SW 1271 (cell line): ENCODE results near the gene ATP2B1.

Experiments used
- DNase-seq, 2 experiments: peaks; one replicate each; lab custom pipeline; 2025; lab: John Stamatoyannopoulos, UW

Gene ATP2B1

GRCh38 chr12:89692439-89692838 is 16.2 kb downstream of the ATP2B1 start:
- DNase-seq, result no peak

GRCh38 chr12:89691659-89692058 is 17.0 kb downstream of the ATP2B1 start:
- DNase-seq, result no peak

GRCh38 chr12:89690925-89691324 is 17.7 kb downstream of the ATP2B1 start:
- no peak for DNase-seq

GRCh38 chr12:89689306-89689705 is 19.3 kb downstream of the ATP2B1 start:
- no peak for DNase-seq

GRCh38 chr12:89686311-89686710 is 22.3 kb downstream of the ATP2B1 start:
- DNase-seq, result no peak

GRCh38 chr12:89685363-89685972 is 23.2 kb downstream of the ATP2B1 start:
- no peak for DNase-seq

GRCh38 chr12:89684136-89684535 is 24.5 kb downstream of the ATP2B1 start:
- no peak for DNase-seq

- DNase-seq, result no peak
Observed at GRCh38 chr12:89682284-89682683, 26.4 kb downstream of the ATP2B1 start.

GRCh38 chr12:89680409-89680808 is 28.2 kb downstream of the ATP2B1 start:
- DNase-seq, result no peak

GRCh38 chr12:89679631-89680030 is 29.0 kb downstream of the ATP2B1 start:
- DNase-seq, result no peak

- no peak for DNase-seq
Observed at GRCh38 chr12:89678225-89678624, 30.4 kb downstream of the ATP2B1 start.

- no peak for DNase-seq
Observed at GRCh38 chr12:89676930-89677329, 31.7 kb downstream of the ATP2B1 start.

GRCh38 chr12:89674326-89674942 is 34.2 kb downstream of the ATP2B1 start:
- no peak for DNase-seq

GRCh38 chr12:89673603-89674002 is 35.0 kb downstream of the ATP2B1 start:
- DNase-seq, result no peak

GRCh38 chr12:89672589-89672979 is 36.1 kb downstream of the ATP2B1 start:
- no peak for DNase-seq

- DNase-seq, result no peak
Observed at GRCh38 chr12:89671469-89671868, 37.2 kb downstream of the ATP2B1 start.

- DNase-seq, result no peak
Observed at GRCh38 chr12:89669197-89669596, 39.4 kb downstream of the ATP2B1 start.

- no peak for DNase-seq
Observed at GRCh38 chr12:89665556-89665955, 43.1 kb downstream of the ATP2B1 start.

- DNase-seq, result no peak
Observed at GRCh38 chr12:89664441-89664840, 44.2 kb downstream of the ATP2B1 start.

GRCh38 chr12:89663577-89664357 is 44.9 kb downstream of the ATP2B1 start:
- DNase-seq, result peak in 1 of 2 experiments; percentile 5

GRCh38 chr12:89662623-89663022 is 46.0 kb downstream of the ATP2B1 start:
- no peak for DNase-seq

GRCh38 chr12:89661706-89662330 is 46.8 kb downstream of the ATP2B1 start:
- DNase-seq, result no peak

GRCh38 chr12:89657739-89658138 is 50.9 kb downstream of the ATP2B1 start:
- DNase-seq, result no peak
